ENCODE data around the gene RFNG.

Gene RFNG

DNA sequence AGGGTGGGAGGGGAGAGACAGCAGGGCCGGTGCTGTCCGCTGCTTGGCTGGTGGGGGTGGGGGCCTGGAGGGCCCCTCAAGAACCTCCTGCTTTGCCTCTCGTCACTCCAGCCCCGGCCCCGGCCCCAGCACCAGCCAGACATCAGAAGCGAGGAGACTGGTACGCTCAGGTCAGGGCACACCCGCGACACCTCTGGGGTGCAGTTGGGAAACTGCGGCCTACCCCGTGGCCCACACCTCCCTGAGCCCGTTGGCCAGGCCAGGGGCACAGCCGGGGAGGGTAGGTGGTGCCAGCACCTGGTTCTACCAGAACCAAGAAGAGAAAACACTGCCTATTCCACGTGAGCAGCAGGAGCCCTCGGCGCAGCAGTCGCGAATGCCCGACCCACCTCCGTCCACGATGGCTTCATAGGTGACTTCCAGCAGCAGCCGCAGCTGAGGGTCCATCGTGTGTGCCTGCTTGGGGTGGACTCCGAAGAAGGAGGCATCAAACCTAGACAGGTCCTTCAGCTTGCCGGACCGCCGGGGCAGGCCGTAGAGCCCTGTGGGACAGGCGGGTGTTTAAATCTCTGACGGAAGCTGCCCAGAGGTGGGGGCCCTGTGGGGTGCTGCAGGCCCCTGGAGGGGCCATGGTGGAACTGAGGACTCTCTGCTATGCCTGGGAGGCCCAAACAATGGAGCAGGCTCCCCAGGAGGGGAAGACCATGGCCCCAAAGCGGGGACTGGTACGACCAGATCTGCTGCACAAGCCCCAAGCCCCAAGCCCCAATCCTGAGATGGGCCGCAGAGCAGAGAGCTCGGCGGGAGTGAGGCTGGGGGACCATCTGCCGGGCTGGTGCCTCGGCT is 43.5 kb upstream of the RFNG start:
- Mint-ChIP-seq H3K9me3 (no peaks in the 10 kb centered on the region), H3K4me1 (no peaks in the 10 kb centered on the region), H3K4me3 (peak overlapping the region in 1 of 3 experiments; percentile 76), H3K27me3 (ENCODE audit: low read depth) (no peaks in the 10 kb centered on the region), H3K36me3 (ENCODE audit: low read depth) (peaks cover 5% of the 10 kb centered on the region), H3K27ac (no peak overlapping the region)
- TF ChIP-seq, protein P1, sequence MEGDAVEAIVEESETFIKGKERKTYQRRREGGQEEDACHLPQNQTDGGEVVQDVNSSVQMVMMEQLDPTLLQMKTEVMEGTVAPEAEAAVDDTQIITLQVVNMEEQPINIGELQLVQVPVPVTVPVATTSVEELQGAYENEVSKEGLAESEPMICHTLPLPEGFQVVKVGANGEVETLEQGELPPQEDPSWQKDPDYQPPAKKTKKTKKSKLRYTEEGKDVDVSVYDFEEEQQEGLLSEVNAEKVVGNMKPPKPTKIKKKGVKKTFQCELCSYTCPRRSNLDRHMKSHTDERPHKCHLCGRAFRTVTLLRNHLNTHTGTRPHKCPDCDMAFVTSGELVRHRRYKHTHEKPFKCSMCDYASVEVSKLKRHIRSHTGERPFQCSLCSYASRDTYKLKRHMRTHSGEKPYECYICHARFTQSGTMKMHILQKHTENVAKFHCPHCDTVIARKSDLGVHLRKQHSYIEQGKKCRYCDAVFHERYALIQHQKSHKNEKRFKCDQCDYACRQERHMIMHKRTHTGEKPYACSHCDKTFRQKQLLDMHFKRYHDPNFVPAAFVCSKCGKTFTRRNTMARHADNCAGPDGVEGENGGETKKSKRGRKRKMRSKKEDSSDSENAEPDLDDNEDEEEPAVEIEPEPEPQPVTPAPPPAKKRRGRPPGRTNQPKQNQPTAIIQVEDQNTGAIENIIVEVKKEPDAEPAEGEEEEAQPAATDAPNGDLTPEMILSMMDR (IDR thresholded peaks at IDR 0.05; ENCODE audit: unreplicated experiment in 3 of 3): no peak

DNA sequence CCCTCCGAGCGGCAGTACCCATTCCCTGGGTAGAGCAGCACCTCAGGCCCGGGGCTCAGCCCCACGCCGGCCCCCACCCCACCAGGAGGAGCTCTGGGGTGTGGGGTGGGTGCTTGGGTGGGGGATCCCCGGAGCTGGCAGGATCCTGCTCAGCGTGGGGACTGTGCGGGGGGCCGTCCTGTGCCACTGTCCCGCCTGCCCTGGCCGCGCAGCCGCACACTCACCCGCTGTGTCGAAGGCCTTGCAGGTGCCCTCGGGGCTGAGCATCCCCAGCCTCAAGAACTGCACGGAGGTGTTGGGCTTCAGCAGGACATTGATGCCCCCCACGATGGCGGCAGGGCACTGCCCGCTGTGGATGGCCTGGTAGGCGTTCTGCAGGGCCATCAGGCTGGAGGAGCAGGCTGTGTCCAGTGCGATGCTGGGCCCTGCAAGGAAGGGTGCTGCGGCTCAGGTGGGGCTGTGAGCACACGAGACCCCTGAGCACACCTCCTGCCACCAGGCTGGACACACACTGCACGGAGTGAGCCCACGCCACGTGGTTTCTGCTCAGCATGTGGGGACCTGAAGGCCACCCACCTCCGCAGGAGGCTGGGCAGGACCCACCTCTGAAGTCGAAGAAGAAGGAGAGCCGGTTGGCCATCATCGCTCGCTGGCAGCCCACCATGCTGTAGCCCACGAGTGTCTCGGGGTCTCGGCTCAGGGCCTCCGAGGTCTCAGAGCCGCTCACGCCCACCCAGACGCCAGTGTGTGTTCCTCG is 41.6 kb upstream of the RFNG start:
- Mint-ChIP-seq H3K9me3 (no peaks in the 10 kb centered on the region), H3K27me3 (ENCODE audit: low read depth) (no peaks in the 10 kb centered on the region), H3K36me3 (ENCODE audit: low read depth) (peaks cover 6% of the 10 kb centered on the region), H3K4me1 (no peaks in the 10 kb centered on the region), H3K4me3 (peak overlapping the region in 1 of 3 experiments; percentile 45), H3K27ac (no peak overlapping the region)
- TF ChIP-seq, protein P1 (IDR thresholded peaks at IDR 0.05; ENCODE audit: unreplicated experiment in 3 of 3): no peak

DNA sequence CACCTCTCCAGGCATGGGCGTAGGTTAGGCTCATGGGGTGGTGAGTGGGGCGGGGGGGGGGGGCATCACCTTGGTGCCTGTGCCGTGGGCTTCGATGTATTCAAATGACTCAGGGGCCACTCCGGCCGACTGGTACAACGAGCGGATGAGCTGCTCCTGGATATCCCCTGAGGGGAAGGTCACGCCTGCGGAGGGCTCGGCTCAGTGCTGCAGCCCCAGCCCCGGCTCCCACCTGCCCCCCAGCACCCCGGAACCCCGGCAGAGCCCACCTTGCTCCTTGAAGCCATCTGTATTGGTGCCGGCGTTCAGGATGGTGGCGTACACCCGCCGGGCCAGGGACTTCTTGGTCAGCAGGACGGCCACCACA is 41.0 kb upstream of the RFNG start:
- H3K4me3 Mint-ChIP-seq: no peak overlapping the region
- TF ChIP-seq, protein P1 (IDR thresholded peaks at IDR 0.05; ENCODE audit: unreplicated experiment in 3 of 3): no peak
- H3K27me3 Mint-ChIP-seq (ENCODE audit: low read depth): no peaks in the 10 kb centered on the region
- no peak overlapping the region for H3K27ac Mint-ChIP-seq
- H3K36me3 Mint-ChIP-seq (ENCODE audit: low read depth): peaks cover 8% of the 10 kb centered on the region
- H3K9me3 Mint-ChIP-seq: no peaks in the 10 kb centered on the region
- no peaks in the 10 kb centered on the region for H3K4me1 Mint-ChIP-seq

DNA sequence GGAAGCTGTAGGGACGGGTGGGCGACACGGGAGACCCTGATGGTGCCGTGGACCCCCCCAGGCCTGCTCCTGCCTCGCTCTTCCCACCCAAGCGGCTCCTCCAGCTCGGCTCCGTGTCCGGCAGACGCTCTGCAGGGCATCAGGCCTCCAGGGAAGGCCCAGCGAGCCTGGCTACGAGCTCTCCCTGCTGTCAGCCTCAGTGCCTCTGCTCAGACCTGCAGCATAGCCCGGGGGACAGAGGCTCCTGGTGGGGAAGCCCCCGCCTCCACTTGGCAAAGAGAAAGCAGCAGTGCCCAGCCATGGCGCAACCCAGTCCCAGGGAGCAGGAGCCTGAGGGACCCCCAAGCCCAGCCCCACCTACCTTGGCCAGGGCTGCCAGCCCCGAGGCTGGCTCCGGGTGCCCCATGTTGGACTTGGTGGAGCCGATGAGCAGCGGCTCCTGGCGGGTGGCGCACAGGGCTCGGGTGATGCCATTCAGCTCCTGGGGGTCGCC is 40.5 kb upstream of the RFNG start:
- no peaks in the 10 kb centered on the region for H3K9me3 Mint-ChIP-seq
- peaks cover 8% of the 10 kb centered on the region for H3K36me3 Mint-ChIP-seq (ENCODE audit: low read depth)
- TF ChIP-seq, protein P1 (IDR thresholded peaks at IDR 0.05; ENCODE audit: unreplicated experiment in 3 of 3): no peak
- H3K27ac Mint-ChIP-seq: no peak overlapping the region
- no peak overlapping the region for H3K4me3 Mint-ChIP-seq
- H3K4me1 Mint-ChIP-seq: no peaks in the 10 kb centered on the region
- no peaks in the 10 kb centered on the region for H3K27me3 Mint-ChIP-seq (ENCODE audit: low read depth)

DNA sequence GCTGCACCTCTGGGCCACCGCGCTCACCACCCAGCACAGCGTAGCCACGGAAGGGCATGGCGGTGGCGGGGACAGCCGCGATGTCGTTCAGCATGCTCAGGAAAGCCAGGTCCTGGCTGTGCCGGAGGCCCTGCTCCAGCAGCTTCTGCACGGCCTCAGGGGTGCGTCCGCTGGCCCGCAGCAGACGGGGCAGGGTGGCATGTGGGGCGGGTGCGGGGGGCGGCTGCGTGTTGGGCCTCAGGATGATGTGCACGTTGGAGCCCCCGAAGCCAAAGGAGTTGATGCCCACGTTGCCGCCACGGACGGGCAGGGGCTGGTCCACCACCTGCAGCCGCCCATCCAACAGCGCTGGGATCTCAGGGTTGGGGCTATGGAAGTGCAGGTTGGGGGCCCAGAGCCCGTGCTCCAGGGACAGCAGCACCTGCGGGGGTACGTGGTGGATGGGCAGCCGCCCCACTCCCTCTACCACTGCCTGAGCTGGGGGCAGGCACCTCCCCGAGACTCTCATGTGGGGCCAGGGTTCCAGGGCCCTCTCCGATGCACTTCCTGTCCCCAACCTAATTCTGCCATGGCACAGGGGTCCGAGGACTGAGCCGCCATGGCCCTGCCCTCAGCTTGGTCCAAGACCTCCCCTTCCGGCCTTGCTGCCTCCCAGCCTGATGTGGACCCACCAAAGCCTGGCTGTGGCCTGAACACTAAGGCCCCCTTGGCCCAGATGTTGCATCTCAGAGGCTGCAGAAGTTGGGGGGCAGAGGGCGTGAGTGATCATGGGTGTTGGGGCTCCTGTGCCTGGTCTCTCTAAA is 39.9 kb upstream of the RFNG start:
- no peaks in the 10 kb centered on the region for H3K4me1 Mint-ChIP-seq
- H3K27me3 Mint-ChIP-seq (ENCODE audit: low read depth): no peaks in the 10 kb centered on the region
- H3K4me3 Mint-ChIP-seq: no peak overlapping the region
- H3K9me3 Mint-ChIP-seq: no peaks in the 10 kb centered on the region
- H3K36me3 Mint-ChIP-seq (ENCODE audit: low read depth): peaks cover 8% of the 10 kb centered on the region
- TF ChIP-seq, protein P1 (IDR thresholded peaks at IDR 0.05; ENCODE audit: unreplicated experiment in 3 of 3): no peak
- H3K27ac Mint-ChIP-seq: no peak overlapping the region

Data from nephron (organoid).